ENCODE results near the gene PHACTR3.
"Not testable (repeated sequence)": the region's sequence is repeated elsewhere in the genome, so short reads cannot be mapped to it uniquely, and the experiment has no call there.

The PHACTR3 gene

GRCh38 chr20:59591061-59591460 lies 13.3 kb upstream of the PHACTR3 start:
- no peak for DNase-seq

- DNase-seq: no peak
These were observed 7.7 kb upstream of the PHACTR3 start for GRCh38 chr20:59596690-59597089.

DNA sequence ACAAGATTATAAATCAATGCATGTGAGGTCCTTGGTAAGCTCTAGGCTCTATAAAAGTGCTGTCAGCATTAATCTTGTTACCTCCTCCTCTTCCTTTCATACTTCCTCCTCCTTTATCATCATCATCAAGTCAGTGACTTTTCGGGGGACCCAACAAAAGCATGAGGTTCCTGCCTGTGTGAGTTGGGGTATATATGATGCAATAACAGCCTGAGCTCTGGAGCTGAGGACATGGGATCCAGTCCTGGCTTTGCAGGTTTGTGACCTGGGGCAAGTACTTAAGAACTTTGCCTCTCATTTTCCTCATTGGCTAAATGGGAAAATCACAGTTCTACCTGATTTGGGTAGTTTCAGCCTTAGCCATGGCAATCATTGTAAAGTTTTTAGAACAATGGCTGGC lies 7.1 kb upstream of the PHACTR3 start:
- DNase-seq: no peak

GRCh38 chr20:59598625-59599310 lies 5.6 kb upstream of the PHACTR3 start:
- no peak for DNase-seq

DNA sequence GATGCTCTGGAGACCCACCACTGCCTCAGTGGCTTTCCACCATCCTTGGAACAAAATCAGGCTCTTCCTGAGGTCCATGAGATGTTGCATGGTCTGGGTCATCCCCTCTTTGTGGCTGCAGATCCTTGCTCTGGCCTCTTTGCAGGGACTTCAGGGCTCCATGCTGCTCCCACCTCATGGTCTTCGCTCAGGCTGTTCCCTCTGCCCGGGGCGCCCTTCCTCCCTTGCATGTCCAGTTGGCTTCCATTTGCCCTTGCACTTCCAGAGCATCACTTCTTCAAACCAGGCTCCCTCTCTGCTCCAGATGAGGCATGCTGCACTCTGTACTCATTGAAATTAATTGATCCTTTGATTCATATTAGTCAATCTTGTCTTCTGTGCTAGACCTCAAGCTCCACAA lies 4.4 kb upstream of the PHACTR3 start:
- DNase-seq: no peak

GRCh38 chr20:59600472-59600871 lies 3.9 kb upstream of the PHACTR3 start:
- DNase-seq: no peak

GRCh38 chr20:59602546-59603080 lies 1.7 kb upstream of the PHACTR3 start:
- no peak for DNase-seq

DNA sequence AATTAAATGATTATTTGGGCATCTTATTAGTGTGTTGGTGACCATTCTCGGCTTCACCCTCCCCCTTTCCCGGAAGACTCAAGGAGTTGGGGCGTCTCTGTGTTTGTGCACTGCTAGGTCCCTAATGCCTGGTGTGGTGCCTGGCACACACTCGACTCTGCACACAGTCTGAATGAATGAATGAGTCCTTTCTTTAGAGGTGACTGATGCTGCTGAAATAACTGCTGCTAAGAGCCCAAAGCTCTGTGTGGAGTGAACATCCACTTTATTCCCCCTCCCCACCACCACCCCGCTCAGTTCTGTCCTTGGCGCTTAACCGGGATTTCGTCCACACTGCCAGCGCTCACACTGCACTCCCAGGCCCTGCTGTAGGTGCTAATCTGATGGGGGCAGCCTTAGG lies 1.2 kb upstream of the PHACTR3 start:
- DNase-seq: no peak

DNA sequence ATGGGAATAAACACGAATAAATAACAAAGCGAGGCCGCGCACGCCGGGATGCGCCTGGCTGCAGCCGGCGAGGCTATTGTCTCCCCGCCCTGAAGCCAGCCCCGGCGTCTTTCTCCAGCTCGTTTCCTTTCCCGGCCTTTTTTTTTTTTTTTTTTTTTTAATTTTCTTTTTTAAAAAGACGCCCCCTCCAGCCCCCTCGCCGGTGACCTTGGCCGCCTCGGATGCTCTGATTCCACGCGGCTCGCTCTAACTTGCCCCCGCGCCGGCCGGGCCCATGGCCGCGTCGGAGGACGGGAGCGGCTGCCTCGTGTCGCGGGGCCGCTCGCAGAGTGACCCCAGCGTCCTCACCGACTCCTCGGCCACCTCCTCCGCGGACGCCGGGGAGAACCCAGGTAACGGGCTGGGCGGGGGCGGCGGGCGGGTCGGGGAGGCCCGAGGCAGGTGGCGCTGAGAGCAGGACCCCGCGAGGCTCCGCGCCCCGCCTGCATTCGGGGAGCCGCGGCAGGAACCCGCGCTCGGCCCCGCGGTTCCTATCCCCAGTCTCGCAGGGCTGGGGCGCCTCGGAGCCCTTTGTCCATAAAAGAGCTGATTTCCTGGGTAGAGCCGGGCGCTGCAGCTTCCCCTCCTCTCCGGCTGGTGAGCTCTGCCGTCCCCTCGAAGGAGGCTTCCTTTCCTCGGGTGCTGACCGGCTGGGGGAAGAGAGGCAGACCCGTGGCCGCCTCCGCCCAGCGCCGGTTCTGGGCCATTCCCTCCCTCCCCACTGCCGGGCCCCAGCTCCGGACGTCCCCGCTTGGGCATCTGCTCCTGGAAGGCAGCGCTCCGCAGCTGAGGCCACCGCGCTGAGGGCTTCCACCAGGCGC lies 631 bp downstream of the PHACTR3 start:
- DNase-seq: no peak

DNA sequence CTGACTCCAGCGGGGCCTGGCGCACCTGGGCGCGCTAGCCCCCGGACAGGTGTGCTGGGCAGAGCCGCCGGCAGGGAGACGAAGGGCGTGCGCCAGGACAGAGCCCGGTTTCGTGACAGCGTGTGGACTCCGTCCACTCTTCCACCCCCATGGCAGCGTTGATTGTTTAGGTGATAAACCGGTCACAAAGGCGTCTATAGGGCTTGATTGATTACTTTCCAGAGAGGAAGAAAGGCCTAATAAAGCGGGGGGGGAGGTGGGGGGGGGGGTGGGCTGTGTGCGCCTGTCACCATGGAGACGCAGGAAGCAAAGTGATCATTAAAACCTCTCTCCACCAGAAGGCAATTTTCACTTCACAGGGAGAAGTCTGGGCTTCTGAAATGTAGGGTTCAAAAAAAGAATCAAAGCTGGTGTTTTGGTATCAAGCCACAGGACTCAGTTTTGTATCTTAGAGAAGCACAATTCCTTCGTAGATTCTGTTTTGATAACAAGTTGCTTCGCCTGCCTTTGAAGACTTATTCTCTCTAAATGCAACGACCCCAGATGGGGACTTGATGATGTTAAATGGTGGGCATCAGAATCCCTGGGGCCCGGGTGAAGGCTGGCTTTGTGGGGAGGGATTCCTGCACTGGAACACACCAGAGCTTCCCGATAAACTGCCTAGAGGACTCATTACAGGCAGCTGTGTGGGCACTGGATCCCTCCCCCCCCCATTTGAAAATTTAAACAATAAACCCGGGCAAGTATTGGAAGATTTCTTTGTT lies 1.4 kb downstream of the PHACTR3 start:
- DNase-seq: no peak

- DNase-seq: no peak
These were observed 2.2 kb downstream of the PHACTR3 start for GRCh38 chr20:59606566-59606965.

DNA sequence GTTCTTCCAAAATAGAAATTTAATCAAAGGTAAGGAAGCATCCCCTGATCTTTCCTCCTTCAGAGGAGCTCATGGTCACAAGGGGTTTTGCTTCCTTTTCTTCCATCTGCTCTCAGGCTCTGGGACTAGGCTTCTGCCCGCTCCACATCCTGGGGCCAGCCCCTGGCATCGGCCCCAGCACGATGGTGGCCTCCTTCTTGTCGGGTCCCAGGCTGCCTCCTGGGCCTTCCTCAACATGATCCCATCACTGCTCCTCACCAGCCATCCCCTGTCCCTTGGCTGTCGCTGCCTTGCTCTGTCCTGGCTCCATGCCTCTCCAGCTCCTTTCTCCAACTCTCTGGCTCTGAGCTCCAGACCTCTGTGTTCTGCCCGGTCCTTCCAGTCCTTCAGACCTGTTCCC lies 4.1 kb downstream of the PHACTR3 start:
- no peak for DNase-seq

GRCh38 chr20:59608871-59609270 lies 4.5 kb downstream of the PHACTR3 start:
- DNase-seq: no peak

GRCh38 chr20:59611286-59611685 lies 6.9 kb downstream of the PHACTR3 start:
- DNase-seq: no peak

DNA sequence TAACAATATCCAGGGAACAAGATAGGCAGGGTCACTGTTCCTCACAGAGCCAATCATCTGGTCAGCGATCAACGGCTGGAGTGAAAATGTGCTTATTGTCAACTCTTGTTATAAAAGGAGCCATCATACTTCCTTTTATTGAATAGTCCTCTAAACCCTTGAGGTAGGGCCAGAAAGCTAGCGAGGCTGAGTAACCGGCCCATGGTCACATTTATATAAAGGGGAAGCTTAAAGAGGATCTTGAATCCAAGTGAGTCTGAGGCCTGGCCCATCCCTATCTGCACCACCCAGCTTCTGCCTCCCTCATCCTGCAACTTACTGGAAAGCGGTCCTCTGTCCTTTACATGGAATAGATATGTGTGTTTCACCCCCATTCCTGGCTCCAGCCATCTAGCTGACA lies 9.5 kb downstream of the PHACTR3 start:
- DNase-seq: no peak

GRCh38 chr20:59614714-59615113 lies 10.4 kb downstream of the PHACTR3 start:
- no peak for DNase-seq

GRCh38 chr20:59616306-59616705 lies 12.0 kb downstream of the PHACTR3 start:
- DNase-seq: no peak

GRCh38 chr20:59617221-59617620 lies 12.9 kb downstream of the PHACTR3 start:
- DNase-seq: no peak

DNA sequence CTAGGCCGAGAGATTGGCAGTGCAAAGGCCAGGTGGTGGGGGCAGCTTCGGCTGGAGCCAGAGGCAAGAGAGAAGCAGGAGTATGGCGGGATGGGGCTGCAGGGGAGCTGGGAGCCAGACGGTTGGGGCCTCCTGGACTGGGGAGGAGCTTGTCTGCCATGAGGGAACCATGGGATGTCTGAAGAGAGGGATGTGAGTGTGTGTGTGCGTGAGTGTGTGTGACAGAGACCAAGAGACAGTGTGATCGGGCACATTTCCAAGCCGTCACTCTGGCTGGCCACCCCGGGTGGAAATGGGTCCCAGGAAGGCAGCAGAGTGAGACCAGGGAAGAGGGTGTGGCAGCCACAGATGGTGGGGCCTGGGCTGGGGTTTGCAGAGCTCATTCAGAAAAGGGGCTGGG lies 13.8 kb downstream of the PHACTR3 start:
- DNase-seq: no peak

GRCh38 chr20:59618585-59618984 lies 14.2 kb downstream of the PHACTR3 start:
- DNase-seq: not testable (repeated sequence)

DNA sequence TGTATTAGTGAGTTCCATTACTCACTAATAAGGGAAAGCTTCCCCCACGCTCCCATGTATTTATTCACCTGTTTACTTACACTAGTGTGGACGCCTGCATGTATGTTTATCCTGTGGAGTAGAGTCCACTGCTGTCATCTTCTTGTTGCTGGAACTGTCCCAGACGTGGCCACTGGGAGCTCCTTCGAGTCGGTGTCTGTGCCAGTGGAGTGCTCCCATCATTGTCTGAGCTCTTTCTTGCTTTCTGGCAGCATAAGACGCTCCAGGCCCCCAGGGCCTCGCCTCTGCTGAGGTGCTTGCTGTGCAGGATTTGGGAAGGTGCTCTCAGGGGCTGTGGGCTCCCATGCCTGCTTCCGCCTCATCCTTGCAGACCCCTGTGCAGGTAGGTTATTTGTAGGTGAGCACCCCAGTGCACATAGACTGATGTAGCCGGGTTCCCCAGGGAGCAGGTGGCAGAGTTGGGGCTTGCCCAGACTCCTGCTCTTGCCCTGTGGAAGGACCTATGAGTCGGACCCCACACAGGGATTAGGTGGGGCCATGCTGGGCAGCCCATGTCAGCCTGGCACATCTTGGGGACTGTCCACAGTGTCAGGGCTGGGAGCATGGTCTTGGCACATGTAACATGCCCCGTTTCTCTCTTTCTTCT lies 16.6 kb downstream of the PHACTR3 start:
- no peak for DNase-seq

DNA sequence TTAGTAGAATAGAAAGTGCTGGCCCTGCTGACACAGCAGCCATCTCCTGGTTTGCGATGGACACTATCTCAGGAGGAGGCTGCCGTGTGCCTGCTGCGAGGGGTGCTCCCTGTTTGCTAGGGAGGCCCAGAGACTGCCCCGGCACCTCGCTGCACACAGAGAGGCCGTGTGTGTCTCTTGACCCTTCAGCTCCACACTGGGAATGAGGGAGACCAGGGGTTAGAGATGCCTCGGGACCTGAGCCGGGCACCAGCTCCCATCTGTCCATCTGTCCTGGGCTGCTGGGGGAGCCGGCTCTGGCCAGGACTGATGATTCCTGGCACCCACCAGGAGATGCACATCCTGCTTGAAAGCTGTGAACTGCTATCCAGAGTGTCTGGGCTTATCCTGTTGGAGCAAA lies 18.2 kb downstream of the PHACTR3 start:
- DNase-seq: no peak

- no peak for DNase-seq
These were observed 18.8 kb downstream of the PHACTR3 start for GRCh38 chr20:59623133-59623532.

Measured in bone marrow (tissue), 2 donors.